Trophoblast cell (in vitro differentiated cells and primary cell): Measurements from ENCODE around the gene CHRD.
"Not testable (repeated sequence)": the region's sequence is repeated elsewhere in the genome, so short reads cannot be mapped to it uniquely, and the experiment has no call there.

Experiments
- DNase-seq, 2 donors: peaks; one replicate each; pipeline ENCODE4 v3.0.0-alpha.2; 2016
- H2AFZ ChIP-seq: 2 replicates; pipeline ENCODE4 v1.6.1; 2013; ENCODE audit warnings: low read length, moderate library complexity, mild to moderate bottlenecking; ENCODE audit not compliant: insufficient read depth, poor library complexity
- H2AK5ac ChIP-seq: 2 replicates; pipeline ENCODE4 v1.6.1; 2013; ENCODE audit warnings: mild to moderate bottlenecking, low read length
- H2BK120ac ChIP-seq: 2 replicates; pipeline ENCODE4 v1.6.1; 2013; ENCODE audit warnings: low read length, mild to moderate bottlenecking, moderate library complexity; ENCODE audit not compliant: insufficient read depth, poor library complexity
- H2BK12ac ChIP-seq: 2 replicates; pipeline ENCODE4 v1.6.1; 2013; ENCODE audit warnings: mild to moderate bottlenecking, low read length, moderate library complexity
- H2BK5ac ChIP-seq: 2 replicates; pipeline ENCODE4 v1.6.1; 2013; ENCODE audit warnings: low read length, low read depth, moderate library complexity, mild to moderate bottlenecking; ENCODE audit not compliant: poor library complexity
- H3K14ac ChIP-seq: 2 replicates; pipeline ENCODE4 v1.6.1; 2013; ENCODE audit warnings: mild to moderate bottlenecking, low read length
- H3K18ac ChIP-seq: 2 replicates; pipeline ENCODE4 v1.6.1; 2013; ENCODE audit warnings: mild to moderate bottlenecking, low read length
- H3K23ac ChIP-seq: 2 replicates; pipeline ENCODE4 v1.6.1; 2013; ENCODE audit warnings: low read length
- H3K27ac ChIP-seq: 2 replicates; pipeline ENCODE4 v1.5.1; 2013; ENCODE audit warnings: low read depth, mild to moderate bottlenecking, inconsistent platforms, low read length, moderate library complexity
- H3K27me3 ChIP-seq: 2 replicates; pipeline ENCODE4 v1.6.1; 2013; ENCODE audit warnings: inconsistent platforms, mild to moderate bottlenecking, low read length, moderate library complexity; ENCODE audit not compliant: insufficient read depth
- H3K36me3 ChIP-seq, 2 experiments: 1 replicate in 1 of 2; 2 replicates in 1 of 2; pipeline ENCODE4 v1.6.1; 2013; ENCODE audit warnings: low read length in 2 of 2, mild to moderate bottlenecking in 2 of 2, moderate library complexity in 1 of 2; ENCODE audit not compliant: insufficient read depth in 2 of 2, control insufficient read depth in 1 of 2
- H3K4ac ChIP-seq: 2 replicates; pipeline ENCODE4 v1.6.1; 2013; ENCODE audit warnings: low read depth, mild to moderate bottlenecking, low read length, moderate library complexity
- H3K4me1 ChIP-seq, 2 experiments: 1 replicate in 1 of 2; 2 replicates in 1 of 2; pipeline ENCODE4 v1.6.1; 2013; ENCODE audit warnings: low read length in 2 of 2, mild to moderate bottlenecking in 2 of 2, moderate library complexity in 1 of 2; ENCODE audit not compliant: insufficient read depth in 2 of 2, control insufficient read depth in 1 of 2
- H3K4me2 ChIP-seq: 2 replicates; pipeline ENCODE4 v1.6.1; 2013; ENCODE audit warnings: inconsistent platforms, mild to moderate bottlenecking, low read length, moderate library complexity
- H3K4me3 ChIP-seq: 2 replicates; pipeline ENCODE4 v1.5.1; 2013; ENCODE audit warnings: mild to moderate bottlenecking, low read depth, low read length, inconsistent platforms
- H3K79me1 ChIP-seq: one replicate; pipeline ENCODE4 v1.6.1; 2013; ENCODE audit warnings: low read length
- H3K79me2 ChIP-seq: 2 replicates; pipeline ENCODE4 v1.6.1; 2013; ENCODE audit warnings: low read length, mild to moderate bottlenecking; ENCODE audit not compliant: control insufficient read depth, insufficient read depth, poor library complexity
- H3K9ac ChIP-seq: 2 replicates; pipeline ENCODE4 v1.6.1; 2013; ENCODE audit warnings: mild to moderate bottlenecking, low read length
- H3K9me3 ChIP-seq: 2 replicates; pipeline ENCODE4 v1.6.1; 2013; ENCODE audit warnings: low read depth, mild to moderate bottlenecking, control low read depth, inconsistent platforms, low read length; ENCODE audit not compliant: insufficient read depth
- H4K12ac ChIP-seq: 2 replicates; pipeline ENCODE4 v1.6.1; 2013; ENCODE audit warnings: low read depth, mild to moderate bottlenecking, low read length, moderate library complexity
- H4K8ac ChIP-seq: 2 replicates; pipeline ENCODE4 v1.6.1; 2013; ENCODE audit warnings: low read depth, mild to moderate bottlenecking, low read length, moderate library complexity
- H4K91ac ChIP-seq: one replicate; pipeline ENCODE4 v1.6.1; 2013; ENCODE audit warnings: low read depth, mild to moderate bottlenecking, low read length, moderate library complexity
- WGBS: extraction: QIAGEN DNeasy Blood & Tissue Kit; methylation state at CpG from one replicate; pipeline ENCODE4 v1.1.7; 2013; ENCODE audit warnings: missing lambda C conversion rate; ENCODE audit not compliant: insufficient read length, insufficient coverage; ENCODE audit errors: extremely low coverage; 5-methylcytosine and 5-hydroxymethylcytosine counted together

The CHRD gene

DNA sequence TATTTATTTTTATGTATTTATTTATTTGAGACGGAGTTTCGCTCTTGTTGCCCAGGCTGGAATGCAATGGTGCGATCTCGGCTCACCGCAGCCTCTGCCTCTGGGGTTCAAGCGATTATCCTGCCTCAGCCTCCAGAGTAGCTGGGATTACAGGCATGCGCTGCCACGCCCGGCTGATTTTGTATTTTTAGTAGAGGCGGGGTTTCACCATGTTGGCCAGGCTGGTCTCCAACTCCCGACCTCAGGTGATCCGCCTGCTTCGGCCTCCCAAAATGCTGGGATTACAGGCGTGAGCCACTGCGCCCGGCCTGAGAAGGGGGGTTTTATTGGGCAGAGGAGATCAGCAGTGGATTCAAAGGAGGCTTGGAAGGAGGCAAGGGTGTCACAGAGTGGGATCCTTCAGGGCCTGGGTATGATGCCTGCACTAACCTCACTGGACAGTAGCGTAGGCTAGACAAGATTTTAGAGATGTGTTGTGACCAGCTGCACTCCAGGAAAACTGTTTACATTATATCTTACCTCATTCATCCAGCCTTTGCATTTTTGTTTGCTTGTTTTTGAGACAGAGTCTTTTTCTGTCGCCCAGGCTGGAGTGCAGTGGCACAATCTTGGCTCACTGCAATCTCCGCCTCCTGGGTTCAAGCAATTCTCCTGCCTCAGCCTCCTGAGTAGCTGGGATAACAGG is 40.3 kb upstream of the CHRD start:
- H3K9ac ChIP-seq, H4K8ac ChIP-seq, H3K14ac ChIP-seq, H2BK120ac ChIP-seq, H2BK12ac ChIP-seq, H2BK5ac ChIP-seq, H2AK5ac ChIP-seq, DNase-seq, H3K4me3 ChIP-seq, H3K23ac ChIP-seq, H3K18ac ChIP-seq, H3K9me3 ChIP-seq, H3K27me3 ChIP-seq, H4K91ac ChIP-seq, H3K4me2 ChIP-seq, H3K27ac ChIP-seq, H3K4ac ChIP-seq, H2AFZ ChIP-seq, H3K79me2 ChIP-seq, H4K12ac ChIP-seq: not testable (repeated sequence)
- Histone ChIP-seq H3K79me1 (peaks cover 11% of the 10 kb centered on the region), H3K4me1 (peaks cover 11 to 15% of the 10 kb centered on the region in 2 experiments), H3K36me3 (peaks cover 21 to 28% of the 10 kb centered on the region in 2 experiments)
- WGBS = 100% methylated on average over 2 of the region's 19 CpGs

DNA sequence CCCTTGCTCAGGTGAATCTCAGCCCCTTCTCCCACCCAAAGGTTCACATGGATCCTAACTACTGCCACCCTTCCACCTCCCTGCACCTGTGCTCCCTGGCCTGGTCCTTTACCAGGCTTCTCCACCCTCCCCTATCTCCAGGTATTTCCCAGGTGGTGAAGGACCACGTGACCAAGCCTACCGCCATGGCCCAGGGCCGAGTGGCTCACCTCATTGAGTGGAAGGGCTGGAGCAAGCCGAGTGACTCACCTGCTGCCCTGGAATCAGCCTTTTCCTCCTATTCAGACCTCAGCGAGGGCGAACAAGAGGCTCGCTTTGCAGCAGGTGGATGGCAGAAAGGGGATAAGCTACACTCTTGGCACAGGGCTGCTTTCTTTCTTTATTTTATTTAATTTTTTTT is 37.9 kb upstream of the CHRD start:
- Histone ChIP-seq H3K9me3 (no peaks in the 10 kb centered on the region), H3K79me2 (peaks cover 1% of the 10 kb centered on the region), H3K4ac (no peak overlapping the region), H3K4me3 (no peak overlapping the region), H3K79me1 (no peaks in the 10 kb centered on the region), H3K27me3 (no peaks in the 10 kb centered on the region), H4K8ac (no peak overlapping the region), H3K4me1 (peaks cover 3 to 4% of the 10 kb centered on the region in 2 experiments), H3K14ac (no peak overlapping the region), H4K12ac (no peak overlapping the region), H4K91ac (no peak overlapping the region), H3K18ac (no peak overlapping the region), H3K9ac (no peak overlapping the region), H3K27ac (no peak overlapping the region), H2AK5ac (no peak overlapping the region), H2AFZ (no peak overlapping the region), H3K4me2 (no peak overlapping the region), H2BK5ac (no peak overlapping the region), H2BK12ac (no peak overlapping the region), H3K36me3 (peaks cover 21 to 28% of the 10 kb centered on the region in 2 experiments), H2BK120ac (no peak overlapping the region), H3K23ac (no peak overlapping the region)
- peak; percentile 68 to 78 for DNase-seq
- WGBS = no CpG with 5 or more reads among the region's 7 CpGs

DNA sequence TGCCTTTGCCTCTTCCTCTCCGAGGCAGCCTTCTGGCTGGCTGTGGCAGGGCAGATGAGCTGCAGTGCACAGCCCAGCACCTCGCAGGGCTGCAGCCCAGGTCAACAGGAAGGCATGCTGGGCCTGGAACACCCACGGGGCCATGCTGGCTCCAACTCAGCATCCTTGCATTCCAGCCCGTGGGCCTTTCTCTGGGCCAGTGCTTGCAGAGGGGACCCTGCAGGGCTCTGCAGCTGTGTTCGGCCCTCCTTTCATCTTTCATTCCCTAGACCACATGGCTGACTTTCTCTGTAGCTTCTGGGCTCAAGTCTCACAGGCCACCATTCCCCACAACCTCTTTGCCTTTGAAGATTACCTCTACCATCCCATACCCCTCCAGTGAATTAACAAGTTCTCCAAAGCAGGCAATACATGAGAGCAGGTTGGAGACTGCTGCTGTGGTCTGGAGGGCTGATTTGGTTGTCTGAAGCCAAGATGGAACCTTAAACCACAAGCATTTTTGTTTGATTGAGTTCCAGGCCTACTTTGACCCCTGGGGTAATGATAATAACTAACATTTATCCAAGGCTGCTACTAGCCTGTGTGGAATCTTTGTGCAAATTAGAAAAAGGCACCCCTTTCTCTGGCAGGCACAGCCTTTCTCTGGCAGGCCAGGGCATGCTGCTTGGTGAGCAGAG is 36.5 kb upstream of the CHRD start:
- Histone ChIP-seq H2AK5ac (no peak overlapping the region), H4K91ac (no peak overlapping the region), H2BK12ac (no peak overlapping the region), H2BK120ac (no peak overlapping the region), H4K8ac (no peak overlapping the region), H3K79me2 (no peaks in the 10 kb centered on the region), H3K9me3 (no peaks in the 10 kb centered on the region), H2BK5ac (no peak overlapping the region), H3K27me3 (no peaks in the 10 kb centered on the region), H3K4me3 (no peak overlapping the region), H3K23ac (no peak overlapping the region), H2AFZ (no peak overlapping the region), H3K4me2 (no peak overlapping the region), H3K14ac (no peak overlapping the region), H3K4ac (no peak overlapping the region), H3K9ac (no peak overlapping the region), H3K4me1 (peaks cover 0 to 3% of the 10 kb centered on the region in 2 experiments), H3K79me1 (no peaks in the 10 kb centered on the region), H3K18ac (no peak overlapping the region), H3K36me3 (peaks cover 21 to 28% of the 10 kb centered on the region in 2 experiments), H3K27ac (no peak overlapping the region), H4K12ac (no peak overlapping the region)
- no peak for DNase-seq
- no CpG with 5 or more reads among the region's 5 CpGs for WGBS

DNA sequence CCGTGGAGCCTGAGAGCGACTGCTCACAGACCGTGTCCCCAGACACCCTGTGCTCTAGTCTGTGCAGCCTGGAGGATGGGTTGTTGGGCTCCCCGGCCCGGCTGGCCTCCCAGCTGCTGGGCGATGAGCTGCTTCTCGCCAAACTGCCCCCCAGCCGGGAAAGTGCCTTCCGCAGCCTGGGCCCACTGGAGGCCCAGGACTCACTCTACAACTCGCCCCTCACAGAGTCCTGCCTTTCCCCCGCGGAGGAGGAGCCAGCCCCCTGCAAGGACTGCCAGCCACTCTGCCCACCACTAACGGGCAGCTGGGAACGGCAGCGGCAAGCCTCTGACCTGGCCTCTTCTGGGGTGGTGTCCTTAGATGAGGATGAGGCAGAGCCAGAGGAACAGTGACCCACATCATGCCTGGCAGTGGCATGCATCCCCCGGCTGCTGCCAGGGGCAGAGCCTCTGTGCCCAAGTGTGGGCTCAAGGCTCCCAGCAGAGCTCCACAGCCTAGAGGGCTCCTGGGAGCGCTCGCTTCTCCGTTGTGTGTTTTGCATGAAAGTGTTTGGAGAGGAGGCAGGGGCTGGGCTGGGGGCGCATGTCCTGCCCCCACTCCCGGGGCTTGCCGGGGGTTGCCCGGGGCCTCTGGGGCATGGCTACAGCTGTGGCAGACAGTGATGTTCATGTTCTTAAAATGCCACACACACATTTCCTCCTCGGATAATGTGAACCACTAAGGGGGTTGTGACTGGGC is 35.1 kb upstream of the CHRD start:
- H3K9me3 ChIP-seq = no peaks in the 10 kb centered on the region
- no peak for DNase-seq
- H2BK12ac ChIP-seq = no peak overlapping the region
- no peak overlapping the region for H3K9ac ChIP-seq
- no peak overlapping the region for H3K4ac ChIP-seq
- WGBS = no CpG with 5 or more reads among the region's 24 CpGs
- H3K79me2 ChIP-seq = no peaks in the 10 kb centered on the region
- H4K12ac ChIP-seq = no peak overlapping the region
- H2AFZ ChIP-seq = no peak overlapping the region
- H3K36me3 ChIP-seq = peaks cover 21 to 28% of the 10 kb centered on the region in 2 experiments
- H4K8ac ChIP-seq = no peak overlapping the region
- H3K18ac ChIP-seq = no peak overlapping the region
- no peak overlapping the region for H2BK120ac ChIP-seq
- no peaks in the 10 kb centered on the region for H3K4me1 ChIP-seq
- H2BK5ac ChIP-seq = no peak overlapping the region
- H3K23ac ChIP-seq = no peak overlapping the region
- H3K27me3 ChIP-seq = no peaks in the 10 kb centered on the region
- H3K4me2 ChIP-seq = no peak overlapping the region
- H3K27ac ChIP-seq = no peak overlapping the region
- H4K91ac ChIP-seq = no peak overlapping the region
- no peak overlapping the region for H2AK5ac ChIP-seq
- no peak overlapping the region for H3K4me3 ChIP-seq
- H3K79me1 ChIP-seq = no peaks in the 10 kb centered on the region
- no peak overlapping the region for H3K14ac ChIP-seq
